ENCODE data around the gene CAV3.

GRCh38 chr3:8743021-8743601, 9.5 kb downstream of the CAV3 start:
- TF ChIP-seq, protein P1, sequence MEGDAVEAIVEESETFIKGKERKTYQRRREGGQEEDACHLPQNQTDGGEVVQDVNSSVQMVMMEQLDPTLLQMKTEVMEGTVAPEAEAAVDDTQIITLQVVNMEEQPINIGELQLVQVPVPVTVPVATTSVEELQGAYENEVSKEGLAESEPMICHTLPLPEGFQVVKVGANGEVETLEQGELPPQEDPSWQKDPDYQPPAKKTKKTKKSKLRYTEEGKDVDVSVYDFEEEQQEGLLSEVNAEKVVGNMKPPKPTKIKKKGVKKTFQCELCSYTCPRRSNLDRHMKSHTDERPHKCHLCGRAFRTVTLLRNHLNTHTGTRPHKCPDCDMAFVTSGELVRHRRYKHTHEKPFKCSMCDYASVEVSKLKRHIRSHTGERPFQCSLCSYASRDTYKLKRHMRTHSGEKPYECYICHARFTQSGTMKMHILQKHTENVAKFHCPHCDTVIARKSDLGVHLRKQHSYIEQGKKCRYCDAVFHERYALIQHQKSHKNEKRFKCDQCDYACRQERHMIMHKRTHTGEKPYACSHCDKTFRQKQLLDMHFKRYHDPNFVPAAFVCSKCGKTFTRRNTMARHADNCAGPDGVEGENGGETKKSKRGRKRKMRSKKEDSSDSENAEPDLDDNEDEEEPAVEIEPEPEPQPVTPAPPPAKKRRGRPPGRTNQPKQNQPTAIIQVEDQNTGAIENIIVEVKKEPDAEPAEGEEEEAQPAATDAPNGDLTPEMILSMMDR (conservative IDR thresholded peaks at IDR 0.05), result no peak
- TF ChIP-seq EZH2 (IDR thresholded peaks at IDR 0.05; ENCODE audit: low read depth), result no peak
